Anterior cingulate cortex (tissue), 58 donors: ENCODE data around the gene FARS2.

Source experiments
- DNase-seq, 58 donors: peaks; one replicate each; lab custom pipeline; 2025; lab: John Stamatoyannopoulos, UW

FARS2 gene

DNA sequence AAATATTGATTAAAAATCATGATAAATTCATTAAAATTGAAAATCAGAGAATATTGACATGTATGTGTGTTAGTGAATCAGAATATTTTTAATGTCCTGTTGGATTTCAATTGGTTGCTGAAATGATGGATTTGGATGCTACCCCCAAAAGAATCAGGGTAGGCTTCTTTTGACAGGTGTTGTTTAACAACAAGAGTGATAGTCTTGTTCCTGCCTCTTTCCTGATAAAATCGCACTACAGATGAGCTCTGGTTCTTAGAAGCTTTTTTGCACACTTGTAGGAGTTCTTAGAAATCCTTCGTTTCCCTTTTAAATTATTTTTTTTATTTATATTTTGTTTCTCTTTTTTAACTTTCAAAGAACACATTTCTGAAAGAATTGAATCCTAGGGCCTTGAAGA lies 259.5 kb downstream of the FARS2 start:
- no peak for DNase-seq

DNA sequence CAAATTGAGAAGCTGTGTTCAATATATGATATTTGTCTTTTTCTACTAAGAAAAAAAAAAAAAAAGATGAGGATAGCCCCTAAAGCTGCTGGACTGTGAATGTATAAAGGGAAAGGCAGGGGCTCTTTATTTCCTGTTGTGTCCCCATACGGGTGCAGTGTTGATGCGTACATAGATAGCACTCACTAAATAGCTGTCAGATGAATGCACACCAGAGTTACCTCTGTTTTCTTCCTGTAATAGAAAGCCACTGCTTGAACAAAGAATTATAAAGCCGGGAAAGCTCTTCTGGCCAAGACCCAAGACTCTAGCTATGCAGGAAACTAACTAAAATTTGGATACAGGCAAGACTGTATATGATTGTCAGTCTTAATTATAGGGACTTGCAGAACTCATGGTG lies 260.0 kb downstream of the FARS2 start:
- DNase-seq = no peak

DNA sequence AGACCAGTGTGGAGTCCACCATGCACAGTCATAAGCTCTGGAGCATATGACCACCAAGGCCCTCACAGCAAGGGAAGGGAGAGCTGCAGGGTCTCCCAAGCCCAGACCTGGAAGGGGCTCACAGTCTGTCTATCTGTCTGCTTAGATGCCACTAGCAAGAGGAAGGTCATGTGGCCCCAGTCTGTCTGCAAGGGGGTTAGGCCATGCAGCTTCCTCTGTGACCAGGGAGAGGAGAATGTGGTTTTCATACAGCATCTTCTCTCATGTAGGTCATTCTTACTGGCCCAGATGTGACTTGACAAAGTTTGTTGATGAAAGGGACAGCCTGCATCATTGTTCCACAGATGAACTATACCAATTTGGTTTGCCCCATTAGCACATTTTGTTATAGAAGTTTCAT lies 260.8 kb downstream of the FARS2 start:
- DNase-seq = no peak

DNA sequence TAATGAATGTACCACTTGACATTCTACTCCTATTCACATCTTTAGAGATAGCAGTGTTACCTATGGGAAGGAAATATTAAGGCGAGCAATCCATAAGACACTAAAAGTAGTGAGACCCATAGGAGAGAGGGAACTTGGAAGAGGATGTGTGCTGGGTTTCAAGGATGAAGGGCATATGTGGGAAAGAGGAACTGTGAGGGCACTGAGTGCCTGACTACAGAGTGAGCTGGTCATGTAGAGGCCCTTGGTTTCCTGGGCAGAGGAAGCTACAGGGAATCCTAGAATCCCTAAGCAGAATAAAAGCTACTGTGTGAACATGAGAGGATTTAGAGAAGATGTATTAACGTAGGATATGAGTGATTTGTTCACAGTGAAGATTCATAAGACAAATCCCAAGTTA lies 262.8 kb downstream of the FARS2 start:
- DNase-seq = no peak

DNA sequence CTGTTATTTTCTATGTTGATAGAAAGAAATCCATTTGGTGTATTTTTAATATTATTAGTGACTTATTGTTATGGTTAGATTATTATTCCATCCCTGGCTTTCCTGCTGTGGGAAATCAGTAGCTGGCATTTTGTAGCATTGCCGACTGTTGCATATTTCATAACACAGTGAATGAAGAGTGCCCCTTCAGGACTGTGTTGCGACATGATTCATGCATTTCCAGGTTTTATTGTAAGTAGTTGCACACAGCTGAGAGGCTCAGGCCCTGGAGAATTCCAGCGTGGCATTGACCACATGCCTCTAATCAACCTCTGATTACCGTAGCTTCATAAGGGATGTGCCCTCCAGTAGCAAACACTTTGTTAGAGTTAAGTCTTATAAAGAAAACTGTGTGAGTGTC lies 263.9 kb downstream of the FARS2 start:
- DNase-seq = no peak

DNA sequence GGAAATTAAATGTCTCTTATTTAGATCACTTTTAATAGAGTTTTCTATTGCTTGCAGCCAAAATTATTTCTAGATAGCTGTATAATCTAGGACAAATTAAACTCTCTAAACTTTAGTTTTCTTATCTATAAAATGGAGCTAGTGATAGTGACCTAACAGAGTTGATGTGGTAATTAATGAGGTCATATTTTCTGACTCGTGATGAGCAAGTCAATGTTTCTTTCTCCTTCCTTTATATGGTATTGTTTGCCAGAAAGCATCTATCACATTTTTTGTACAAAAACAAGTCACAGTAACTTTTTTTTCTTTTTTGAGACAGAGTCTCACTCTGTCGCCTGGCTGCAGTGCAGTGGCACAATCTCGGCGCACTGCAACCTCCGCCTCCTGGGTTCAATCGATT lies 267.7 kb downstream of the FARS2 start:
- DNase-seq = no peak

DNA sequence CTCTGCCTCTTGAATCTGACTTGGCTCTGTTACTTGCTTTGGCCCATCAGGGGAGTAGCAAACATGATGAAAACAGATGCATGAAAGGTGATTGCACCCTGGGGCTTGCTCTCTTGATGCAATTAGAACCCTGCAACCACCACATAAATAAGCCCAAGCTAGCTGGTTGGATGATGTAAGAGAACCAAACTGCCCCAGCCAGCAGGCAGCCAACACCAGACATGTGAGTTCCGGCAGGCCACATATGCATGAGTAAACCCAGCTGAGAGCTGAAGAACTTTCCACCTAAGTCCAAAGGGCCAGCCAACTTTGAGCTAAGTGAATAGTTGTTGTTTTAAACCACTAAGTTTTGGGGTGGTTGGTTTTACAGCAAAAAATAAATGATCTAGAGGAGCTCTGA lies 268.4 kb downstream of the FARS2 start:
- DNase-seq = no peak

DNA sequence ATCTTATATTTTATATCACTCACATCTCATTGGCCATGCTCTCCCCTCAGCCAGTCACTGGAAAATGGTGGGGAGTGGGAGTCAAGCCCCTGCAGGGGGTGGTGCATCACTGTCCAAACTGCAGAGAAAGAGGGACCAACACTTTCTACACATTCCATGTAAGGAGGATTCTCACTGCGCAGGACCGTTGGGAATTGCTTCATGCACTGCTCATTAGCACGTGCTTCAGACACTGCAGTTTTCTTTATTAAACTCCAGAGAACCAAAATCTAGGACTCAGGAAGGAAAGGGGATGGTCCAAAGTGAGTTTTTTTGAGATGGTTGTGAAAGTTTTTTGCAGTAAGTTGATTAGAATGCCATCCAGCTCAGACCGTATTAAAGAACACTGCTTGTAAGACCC lies 269.8 kb downstream of the FARS2 start:
- DNase-seq = no peak

DNA sequence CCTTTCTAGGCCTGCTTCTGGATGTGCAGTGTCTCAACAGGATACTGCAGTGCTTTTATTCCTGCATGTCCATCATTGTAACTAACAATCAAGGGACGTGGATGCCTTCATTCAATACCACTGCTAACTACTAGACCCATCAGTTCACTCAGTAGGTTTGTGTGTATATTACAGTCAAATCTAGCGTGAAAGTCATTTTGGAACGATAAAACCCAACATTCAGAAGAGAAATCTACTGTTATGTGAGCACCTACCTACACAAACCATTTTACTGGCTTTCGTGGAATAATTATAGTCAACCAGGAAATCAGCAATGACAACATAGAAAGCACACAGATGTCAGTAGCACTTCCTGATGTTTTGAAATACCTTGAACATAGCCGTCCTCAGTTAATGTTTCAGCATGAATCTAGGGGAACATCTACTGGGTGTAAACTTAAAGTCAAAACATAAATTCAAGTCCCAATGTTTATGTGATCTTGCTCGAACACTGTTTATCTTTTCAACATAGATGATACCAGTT lies 270.6 kb downstream of the FARS2 start:
- no peak for DNase-seq

DNA sequence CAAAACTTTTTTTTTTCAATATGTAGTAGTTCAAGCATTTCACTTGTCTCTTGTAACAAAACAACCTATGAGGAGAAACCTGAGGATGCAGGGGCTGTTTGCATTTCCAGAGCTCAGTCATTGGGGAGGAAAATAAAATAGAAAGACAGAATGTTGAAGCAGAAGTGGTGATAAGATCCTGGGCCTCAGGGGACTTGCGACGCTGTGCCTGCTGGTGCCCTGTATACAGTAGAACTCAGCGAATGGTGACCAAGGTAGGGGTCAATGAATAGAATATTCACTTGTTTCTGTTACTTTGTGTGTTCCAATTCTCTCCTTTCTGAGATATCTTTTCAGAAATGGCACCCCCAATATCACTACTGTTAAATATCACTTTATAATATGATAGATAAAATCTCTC lies 271.6 kb downstream of the FARS2 start:
- no peak for DNase-seq

DNA sequence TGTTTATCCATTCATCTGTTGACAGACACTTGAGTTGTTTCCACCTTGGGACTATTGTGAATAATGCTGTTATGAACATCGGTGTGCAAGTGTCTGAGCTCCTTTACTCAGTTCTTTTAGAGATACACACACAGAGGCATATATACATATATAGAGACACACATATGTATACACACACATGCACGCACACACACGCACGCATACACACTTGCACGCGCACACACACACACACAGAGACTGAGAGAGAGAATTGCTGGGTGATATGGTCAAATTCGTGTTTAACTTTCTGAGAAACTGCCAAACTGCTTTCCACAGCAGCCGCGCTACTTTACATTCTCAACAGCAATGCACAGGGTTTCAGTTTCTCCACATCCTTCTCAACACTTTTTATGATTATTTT lies 273.3 kb downstream of the FARS2 start:
- no peak for DNase-seq

DNA sequence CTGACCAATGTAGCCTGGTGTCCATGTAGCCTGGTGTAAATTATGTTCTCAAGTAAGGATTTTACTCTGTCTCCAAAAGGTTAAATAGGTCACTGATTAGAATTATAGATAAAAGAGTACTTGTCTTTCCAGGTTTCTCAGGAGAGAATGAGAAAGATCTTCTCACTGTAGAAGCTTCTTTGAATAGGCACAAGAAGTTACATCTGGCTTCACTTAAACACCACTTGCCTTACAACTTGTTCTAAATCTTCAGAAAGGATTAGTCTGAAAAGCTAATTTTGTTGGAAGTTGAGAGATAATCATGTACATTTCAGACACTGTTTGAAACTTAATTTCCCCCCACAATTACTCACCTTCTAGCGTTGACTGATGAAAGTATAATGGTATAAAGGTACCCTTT lies 275.3 kb downstream of the FARS2 start:
- DNase-seq = no peak

DNA sequence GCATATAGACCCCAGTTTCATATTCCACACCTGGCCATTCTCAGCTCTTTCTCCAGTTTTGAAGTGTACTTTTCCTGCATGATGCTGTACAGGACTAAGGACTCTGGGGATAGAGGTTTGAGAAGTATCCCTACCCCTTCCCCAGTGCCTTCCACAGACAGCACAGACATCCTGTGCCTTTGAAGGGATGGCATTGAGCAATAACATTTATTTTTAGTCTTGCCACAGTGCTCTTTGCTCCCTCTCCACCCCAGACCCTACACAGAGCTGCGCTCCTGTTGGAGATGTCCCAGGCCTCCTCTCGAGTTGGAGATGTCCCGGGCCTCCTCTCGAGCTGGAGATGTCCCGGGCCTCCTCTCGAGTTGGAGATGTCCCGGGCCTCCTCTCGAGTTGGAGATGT lies 275.8 kb downstream of the FARS2 start:
- no peak for DNase-seq

DNA sequence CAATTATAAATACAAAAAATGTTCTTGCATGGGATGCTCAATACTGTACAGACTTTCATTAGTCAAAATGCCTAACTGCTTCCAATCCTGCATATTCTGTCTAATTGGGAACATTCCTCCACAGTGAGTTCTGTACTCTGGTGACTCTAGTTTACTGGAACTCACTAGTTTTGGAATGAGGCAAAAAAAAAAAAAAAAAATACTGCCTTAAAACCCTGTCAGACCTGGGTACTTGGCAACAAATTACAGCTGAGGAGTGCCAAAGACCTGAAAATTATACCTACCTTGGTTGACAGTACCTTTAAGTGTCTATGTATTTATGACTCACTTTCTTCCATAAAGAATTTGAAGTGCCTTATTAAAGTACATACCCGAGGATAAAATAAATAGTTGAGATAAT lies 276.7 kb downstream of the FARS2 start:
- no peak for DNase-seq

DNA sequence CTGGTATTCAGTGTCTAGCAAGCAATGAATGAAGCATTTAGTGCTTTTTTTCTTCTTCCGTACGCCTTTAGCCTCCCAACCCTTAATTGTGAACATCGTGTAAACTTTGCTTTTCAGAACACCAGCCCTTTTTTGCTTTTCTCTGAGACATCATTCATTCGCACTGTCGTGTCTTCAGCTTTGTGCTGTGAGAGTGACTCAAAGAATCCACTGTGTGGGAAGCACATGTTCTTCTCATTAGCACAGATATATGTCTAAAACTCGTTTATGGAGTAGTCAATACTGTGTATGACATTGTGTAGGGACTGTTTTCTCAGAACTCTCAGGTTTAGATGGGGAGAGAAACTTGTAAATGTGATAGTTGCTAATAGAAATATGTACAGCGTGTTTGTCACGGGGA lies 279.1 kb downstream of the FARS2 start:
- peak in 1 of 58 donors; percentile 4 for DNase-seq

DNA sequence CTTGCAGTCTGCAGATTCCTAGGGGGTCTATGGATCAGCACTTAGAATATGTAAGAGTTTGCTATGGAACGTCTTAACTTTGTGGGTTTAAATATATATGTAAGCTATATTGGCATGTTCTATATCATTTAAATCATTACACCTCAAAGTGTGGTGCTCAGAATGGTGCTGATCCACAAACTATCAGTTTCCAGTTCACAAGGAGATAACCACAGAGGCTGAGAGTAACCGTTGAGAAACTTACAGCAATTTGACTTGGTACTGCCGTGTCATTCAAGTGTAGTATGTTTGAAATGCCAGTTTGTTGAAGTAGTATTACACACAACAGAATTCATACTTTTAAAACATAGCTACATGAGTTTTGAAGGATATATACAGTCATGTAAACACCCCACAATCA lies 279.7 kb downstream of the FARS2 start:
- DNase-seq = no peak

DNA sequence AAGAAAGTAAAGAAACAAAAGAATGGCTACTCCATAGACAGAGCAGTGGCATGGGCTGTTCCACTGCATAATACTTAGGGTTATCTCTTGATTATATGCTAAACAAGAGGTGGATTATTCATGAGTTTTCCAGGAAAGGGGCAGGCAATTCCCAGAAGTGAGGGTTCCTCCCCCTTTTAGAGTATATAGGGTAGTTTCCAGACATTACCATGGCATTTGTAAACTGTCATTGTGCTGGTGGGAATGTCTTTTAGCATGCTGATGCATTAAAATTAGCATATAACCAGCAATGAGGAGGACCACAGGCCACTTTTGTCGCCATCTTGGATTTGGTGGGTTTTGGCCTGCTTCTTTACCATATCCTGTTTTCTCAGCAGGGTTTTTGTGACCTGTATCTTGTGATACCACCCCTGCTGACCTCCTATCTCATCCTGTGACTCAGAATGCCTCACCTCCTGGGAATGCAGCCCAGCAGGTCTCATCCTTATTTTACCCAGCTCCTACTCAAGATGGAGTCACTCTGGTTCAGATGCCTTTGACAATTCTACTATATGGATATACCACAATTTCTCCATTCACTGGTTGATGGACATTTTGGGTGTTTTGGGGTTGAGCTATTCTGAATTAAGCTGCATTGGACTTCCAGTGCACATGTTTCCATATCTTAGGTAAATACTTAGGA lies 280.6 kb downstream of the FARS2 start:
- DNase-seq = no peak

DNA sequence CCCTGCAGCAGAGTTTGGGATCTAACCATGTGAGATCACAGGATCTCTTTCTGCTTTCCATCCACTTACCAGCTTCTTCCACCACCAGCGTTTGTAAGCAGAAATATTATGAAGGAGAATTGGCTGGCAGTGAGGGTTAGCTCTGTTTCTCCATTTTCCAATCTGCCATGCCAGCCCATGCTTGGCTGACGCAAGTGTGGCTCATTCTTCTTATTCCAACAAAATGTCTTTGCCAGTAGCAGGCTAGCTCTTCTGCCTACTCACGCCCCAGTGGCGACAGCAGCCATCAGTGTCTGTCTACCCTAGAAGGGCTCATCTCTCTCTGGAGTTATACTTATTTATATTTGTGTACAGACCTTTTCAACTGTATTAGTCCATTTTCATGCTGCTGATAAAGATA lies 286.2 kb downstream of the FARS2 start:
- peak in 6 of 58 donors; percentile 1 to 19 (median 5) for DNase-seq

DNA sequence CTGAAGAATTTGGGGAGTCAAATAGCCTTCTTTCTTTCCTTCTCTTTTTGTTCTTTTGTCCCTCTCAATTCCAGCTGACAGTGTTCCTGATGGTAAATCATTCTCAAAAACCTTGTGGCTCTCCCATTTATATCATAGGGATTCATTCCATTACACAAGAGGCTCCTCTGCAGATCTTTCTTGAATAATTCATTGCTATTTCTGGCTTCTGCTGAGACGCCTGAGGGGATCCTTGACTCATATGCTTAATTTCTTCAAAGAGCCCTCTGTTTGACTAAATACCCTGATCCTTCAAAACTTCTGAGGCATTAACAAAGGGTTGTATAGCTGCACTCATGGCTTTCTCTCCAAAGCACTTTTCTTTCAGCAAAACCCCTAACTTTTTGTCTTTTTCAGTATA lies 289.3 kb downstream of the FARS2 start:
- no peak for DNase-seq

DNA sequence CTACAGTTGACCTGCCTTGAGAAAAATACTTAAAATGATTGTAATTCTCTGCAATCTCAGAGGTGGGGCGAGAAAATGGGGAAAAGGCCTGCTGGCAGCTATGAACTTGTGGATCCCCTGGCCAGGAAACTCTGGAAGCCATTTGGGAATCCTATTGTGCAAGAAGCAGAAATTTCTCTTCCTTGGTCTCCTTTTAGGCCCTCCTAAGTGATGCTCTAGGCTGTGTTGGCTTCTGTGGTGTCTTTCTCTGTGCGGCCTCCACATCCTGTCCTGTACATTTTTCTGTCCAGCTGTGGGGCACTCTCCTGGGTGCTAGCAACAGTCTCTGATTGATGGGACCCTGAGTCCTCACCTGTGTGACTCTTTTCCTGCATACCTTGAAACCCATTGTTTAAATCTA lies 290.9 kb downstream of the FARS2 start:
- no peak for DNase-seq

DNA sequence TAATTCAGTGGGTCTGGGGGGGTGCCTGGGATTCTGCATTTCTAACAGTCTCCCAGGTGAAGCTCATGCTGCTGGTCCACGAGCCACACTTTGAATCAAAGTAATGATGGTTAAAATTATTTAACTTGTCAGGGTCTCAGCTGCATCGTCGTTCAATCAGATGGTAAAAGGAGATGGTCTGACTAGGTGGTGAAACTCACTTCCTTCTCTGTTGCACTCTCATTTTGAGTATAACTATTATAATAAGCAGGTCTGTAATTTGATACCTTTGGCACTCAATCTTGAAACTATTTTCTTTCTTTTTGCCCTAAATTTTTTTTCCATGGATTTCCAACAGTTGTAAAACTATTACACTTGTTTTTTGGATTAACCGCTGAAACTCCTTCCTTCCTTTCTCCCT lies 292.5 kb downstream of the FARS2 start:
- no peak for DNase-seq

DNA sequence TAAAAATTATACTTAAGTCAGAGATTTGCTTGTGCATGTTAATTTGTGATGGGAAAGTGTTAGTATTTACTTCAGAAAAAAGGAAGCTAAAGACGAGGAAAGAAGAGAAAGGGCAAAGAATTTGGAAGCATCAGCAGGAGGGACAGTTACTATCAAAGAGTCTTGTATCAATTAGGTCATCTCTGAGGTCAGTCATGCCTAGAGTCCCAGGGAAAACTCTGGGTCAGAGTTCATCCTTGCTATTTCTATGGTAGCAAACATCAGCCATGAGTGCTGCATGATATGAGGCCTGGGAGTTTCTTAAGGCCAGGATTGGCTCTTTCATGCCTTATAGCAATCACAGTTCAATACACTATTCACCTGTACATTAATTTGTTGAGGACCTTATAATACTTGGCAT lies 292.9 kb downstream of the FARS2 start:
- no peak for DNase-seq

DNA sequence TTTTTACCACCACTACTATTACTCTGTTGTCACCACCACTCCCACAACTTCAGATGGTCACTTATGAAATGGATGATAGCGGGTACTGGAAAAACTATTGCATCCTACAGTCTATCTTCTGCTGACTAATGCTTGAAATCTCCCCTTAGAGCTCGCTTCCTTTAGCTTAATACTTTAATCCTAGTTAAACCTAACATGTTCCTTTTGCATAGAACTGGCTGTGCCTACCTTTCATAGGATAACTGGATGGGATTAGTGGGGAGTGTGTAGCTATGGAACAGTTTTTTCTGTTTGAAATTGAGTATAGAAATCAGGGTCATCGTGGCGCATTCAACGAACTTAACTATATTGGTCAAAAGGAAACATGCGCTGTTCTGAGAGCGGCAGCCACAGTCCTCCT lies 294.7 kb downstream of the FARS2 start:
- DNase-seq = no peak
